ENCODE data around the gene ARFGEF3.

The ARFGEF3 gene

GRCh38 chr6:138267971-138268895, 106.5 kb downstream of the ARFGEF3 start:
- no peak overlapping the region for H3K14ac ChIP-seq (ENCODE audit: low read length in 2 of 2)

GRCh38 chr6:138271451-138271850, 109.7 kb downstream of the ARFGEF3 start:
- H2BK5ac ChIP-seq (ENCODE audit: low read depth, low read length, poor library complexity, severe bottlenecking), result no peak overlapping the region
- H2BK12ac ChIP-seq (ENCODE audit: low read length in 2 of 2), result no peak overlapping the region
- no peak overlapping the region for H2BK15ac ChIP-seq (ENCODE audit: low read depth, poor library complexity, severe bottlenecking)
- H3K14ac ChIP-seq (ENCODE audit: low read length in 2 of 2), result no peak overlapping the region
- no peak overlapping the region for H3K18ac ChIP-seq (ENCODE audit: low read depth in 1 of 2, low read length in 2 of 2)
- H4K91ac ChIP-seq (ENCODE audit: low read length), result no peak overlapping the region
- H3K4me3 ChIP-seq (ENCODE audit: insufficient read depth in 1 of 2, low read depth in 1 of 2, low read length in 2 of 2), result no peak overlapping the region
- H3K23ac ChIP-seq (ENCODE audit: low read length in 2 of 2), result no peak overlapping the region
- no peak overlapping the region for H2AK5ac ChIP-seq (ENCODE audit: low read length, severe bottlenecking)
- H3K4ac ChIP-seq (ENCODE audit: low read depth in 1 of 2, low read length in 2 of 2), result no peak overlapping the region
- no peak overlapping the region for H4K8ac ChIP-seq (ENCODE audit: low read length)
- 90% methylated on average over 1 of the region's 1 CpG for WGBS
- H3K27me3 ChIP-seq (ENCODE audit: control insufficient read depth in 1 of 2, insufficient read depth in 1 of 2, low read length in 2 of 2), result peaks cover 0 to 10% of the 10 kb centered on the region in 2 experiments
- H3K9me3 ChIP-seq (ENCODE audit: control insufficient read depth, low read length), result no peaks in the 10 kb centered on the region
- no peak for DNase-seq
- no peaks in the 10 kb centered on the region for H3K36me3 ChIP-seq (ENCODE audit: control insufficient read depth in 1 of 2, insufficient read depth in 2 of 2, low read depth in 1 of 2, low read length in 2 of 2)
- H3K4me1 ChIP-seq (ENCODE audit: control insufficient read depth, insufficient read depth, low read depth, low read length), result peaks cover 2% of the 10 kb centered on the region
- no peak overlapping the region for H3K27ac ChIP-seq (ENCODE audit: low read length, poor library complexity, severe bottlenecking)
- no peak overlapping the region for H2AFZ ChIP-seq (ENCODE audit: low read depth, low read length)
- H3K4me2 ChIP-seq (ENCODE audit: low read length, poor library complexity, severe bottlenecking), result no peak overlapping the region
- no peak overlapping the region for H2BK120ac ChIP-seq (ENCODE audit: low read depth, low read length)
- H3K79me1 ChIP-seq (replicated peaks; ENCODE audit: low read length, poor library complexity, severe bottlenecking), result no peaks in the 10 kb centered on the region
- no peak overlapping the region for H3K9ac ChIP-seq (ENCODE audit: low read length)

More at GRCh38 chr6:138267971-138268895, 106.5 kb downstream of the ARFGEF3 start:
- no peak overlapping the region for H2AK5ac ChIP-seq (ENCODE audit: low read length, severe bottlenecking)
- H3K4me1 ChIP-seq (ENCODE audit: control insufficient read depth, insufficient read depth, low read depth, low read length), result peaks cover 2% of the 10 kb centered on the region
- WGBS, result 87% methylated on average over 10 of the region's 11 CpGs
- no peaks in the 10 kb centered on the region for H3K9me3 ChIP-seq (ENCODE audit: control insufficient read depth, low read length)
- DNase-seq, result no peak
- H3K9ac ChIP-seq (ENCODE audit: low read length), result no peak overlapping the region
- no peak overlapping the region for H4K91ac ChIP-seq (ENCODE audit: low read length)
- H3K79me1 ChIP-seq (replicated peaks; ENCODE audit: low read length, poor library complexity, severe bottlenecking), result no peaks in the 10 kb centered on the region
- no peaks in the 10 kb centered on the region for H3K36me3 ChIP-seq (ENCODE audit: control insufficient read depth in 1 of 2, insufficient read depth in 2 of 2, low read depth in 1 of 2, low read length in 2 of 2)
- no peak overlapping the region for H2BK5ac ChIP-seq (ENCODE audit: low read depth, low read length, poor library complexity, severe bottlenecking)
- no peak overlapping the region for H4K8ac ChIP-seq (ENCODE audit: low read length)
- H2BK120ac ChIP-seq (ENCODE audit: low read depth, low read length), result no peak overlapping the region
- H3K4ac ChIP-seq (ENCODE audit: low read depth in 1 of 2, low read length in 2 of 2), result no peak overlapping the region
- peak overlapping the region; percentile 23 for H2AFZ ChIP-seq (ENCODE audit: low read depth, low read length)
- H2BK15ac ChIP-seq (ENCODE audit: low read depth, poor library complexity, severe bottlenecking), result no peak overlapping the region
- no peak overlapping the region for H3K23ac ChIP-seq (ENCODE audit: low read length in 2 of 2)
- no peak overlapping the region for H3K4me3 ChIP-seq (ENCODE audit: insufficient read depth in 1 of 2, low read depth in 1 of 2, low read length in 2 of 2)
- H3K4me2 ChIP-seq (ENCODE audit: low read length, poor library complexity, severe bottlenecking), result no peak overlapping the region
- H3K27ac ChIP-seq (ENCODE audit: low read length, poor library complexity, severe bottlenecking), result no peak overlapping the region
- no peak overlapping the region for H2BK12ac ChIP-seq (ENCODE audit: low read length in 2 of 2)
- peaks cover 0 to 10% of the 10 kb centered on the region in 2 experiments for H3K27me3 ChIP-seq (ENCODE audit: control insufficient read depth in 1 of 2, insufficient read depth in 1 of 2, low read length in 2 of 2)
- no peak overlapping the region for H3K18ac ChIP-seq (ENCODE audit: low read depth in 1 of 2, low read length in 2 of 2)

- Histone ChIP-seq H3K4me3 (ENCODE audit: insufficient read depth in 1 of 2, low read depth in 1 of 2, low read length in 2 of 2) (no peak overlapping the region), H3K36me3 (ENCODE audit: control insufficient read depth in 1 of 2, insufficient read depth in 2 of 2, low read depth in 1 of 2, low read length in 2 of 2) (no peaks in the 10 kb centered on the region), H3K9me3 (ENCODE audit: control insufficient read depth, low read length) (no peaks in the 10 kb centered on the region), H3K14ac (ENCODE audit: low read length in 2 of 2) (no peak overlapping the region), H2BK15ac (ENCODE audit: low read depth, poor library complexity, severe bottlenecking) (no peak overlapping the region), H2AK5ac (ENCODE audit: low read length, severe bottlenecking) (no peak overlapping the region), H2BK5ac (ENCODE audit: low read depth, low read length, poor library complexity, severe bottlenecking) (no peak overlapping the region), H4K91ac (ENCODE audit: low read length) (no peak overlapping the region), H3K27me3 (ENCODE audit: control insufficient read depth in 1 of 2, insufficient read depth in 1 of 2, low read length in 2 of 2) (peaks cover 0 to 10% of the 10 kb centered on the region in 2 experiments), H3K18ac (ENCODE audit: low read depth in 1 of 2, low read length in 2 of 2) (no peak overlapping the region), H3K9ac (ENCODE audit: low read length) (no peak overlapping the region), H3K23ac (ENCODE audit: low read length in 2 of 2) (no peak overlapping the region), H3K4ac (ENCODE audit: low read depth in 1 of 2, low read length in 2 of 2) (no peak overlapping the region), H2BK12ac (ENCODE audit: low read length in 2 of 2) (no peak overlapping the region), H3K4me1 (ENCODE audit: control insufficient read depth, insufficient read depth, low read depth, low read length) (peaks cover 2% of the 10 kb centered on the region), H2BK120ac (ENCODE audit: low read depth, low read length) (no peak overlapping the region), H3K79me1 (replicated peaks; ENCODE audit: low read length, poor library complexity, severe bottlenecking) (no peaks in the 10 kb centered on the region), H3K27ac (ENCODE audit: low read length, poor library complexity, severe bottlenecking) (no peak overlapping the region), H4K8ac (ENCODE audit: low read length) (no peak overlapping the region), H3K4me2 (ENCODE audit: low read length, poor library complexity, severe bottlenecking) (no peak overlapping the region), H2AFZ (ENCODE audit: low read depth, low read length) (no peak overlapping the region)
- DNase-seq, result no peak
- WGBS, result 51% methylated on average over 3 of the region's 8 CpGs
Measured at GRCh38 chr6:138272533-138273315, 111.0 kb downstream of the ARFGEF3 start.

- Histone ChIP-seq H3K4me3 (ENCODE audit: insufficient read depth in 1 of 2, low read depth in 1 of 2, low read length in 2 of 2) (no peak overlapping the region), H3K79me1 (replicated peaks; ENCODE audit: low read length, poor library complexity, severe bottlenecking) (no peaks in the 10 kb centered on the region), H3K23ac (ENCODE audit: low read length in 2 of 2) (no peak overlapping the region), H4K8ac (ENCODE audit: low read length) (no peak overlapping the region), H3K36me3 (ENCODE audit: control insufficient read depth in 1 of 2, insufficient read depth in 2 of 2, low read depth in 1 of 2, low read length in 2 of 2) (no peaks in the 10 kb centered on the region), H3K18ac (ENCODE audit: low read depth in 1 of 2, low read length in 2 of 2) (no peak overlapping the region), H2BK5ac (ENCODE audit: low read depth, low read length, poor library complexity, severe bottlenecking) (no peak overlapping the region), H3K4me2 (ENCODE audit: low read length, poor library complexity, severe bottlenecking) (no peak overlapping the region), H4K91ac (ENCODE audit: low read length) (no peak overlapping the region), H2AFZ (ENCODE audit: low read depth, low read length) (no peak overlapping the region), H3K9me3 (ENCODE audit: control insufficient read depth, low read length) (no peaks in the 10 kb centered on the region), H3K14ac (ENCODE audit: low read length in 2 of 2) (no peak overlapping the region), H3K4me1 (ENCODE audit: control insufficient read depth, insufficient read depth, low read depth, low read length) (peaks cover 2% of the 10 kb centered on the region), H2BK12ac (ENCODE audit: low read length in 2 of 2) (no peak overlapping the region), H2BK120ac (ENCODE audit: low read depth, low read length) (no peak overlapping the region), H2AK5ac (ENCODE audit: low read length, severe bottlenecking) (no peak overlapping the region), H3K4ac (ENCODE audit: low read depth in 1 of 2, low read length in 2 of 2) (no peak overlapping the region), H3K9ac (ENCODE audit: low read length) (no peak overlapping the region), H3K27ac (ENCODE audit: low read length, poor library complexity, severe bottlenecking) (no peak overlapping the region), H3K27me3 (ENCODE audit: control insufficient read depth in 1 of 2, insufficient read depth in 1 of 2, low read length in 2 of 2) (no peaks in the 10 kb centered on the region), H2BK15ac (ENCODE audit: low read depth, poor library complexity, severe bottlenecking) (no peak overlapping the region)
- 80% methylated on average over 3 of the region's 3 CpGs for WGBS
- DNase-seq, result no peak
Measured at GRCh38 chr6:138275976-138276375, 114.2 kb downstream of the ARFGEF3 start.
